Activated CD8-positive, alpha-beta T cell treated with anti-CD3 and anti-CD28 coated beads, Interleukin-2, amount 10 ng/mL, durations not matched to agents 7 days and 5 days (primary cell): ENCODE results near the gene XIST. TPM values are rescaled to one million over a fixed set of nuclear protein-coding genes. Genes with fewer than 3 reads are reported as not detected.
A peak's percentile ranks its signal among the peaks of the same experiment; 100 is the strongest.
"Not testable (repeated sequence)": the region's sequence is repeated elsewhere in the genome, so short reads cannot be mapped to it uniquely, and the experiment has no call there.

ENCODE experiments used
- ATAC-seq: fragments of 150-1000 bp; cut with Tn5 transposase; one replicate; pipeline ENCODE4 v1.10.0; 2021; ENCODE audit warnings: moderate library complexity
- CTCF ChIA-PET: fragments of 350-600 bp; sonication (Branson Sonifier 250); formaldehyde crosslinking; loops from one replicate; lab custom pipeline; 2021; ENCODE audit warnings: antibody characterized with exemption; lab: Charles Lee
- POLR2A ChIA-PET: fragments of 350-600 bp; sonication (Branson Sonifier 250); formaldehyde crosslinking; loops from one replicate; lab custom pipeline; 2021; ENCODE audit warnings: antibody characterized with exemption; lab: Charles Lee
- DNase-seq: peaks from one replicate; pipeline ENCODE4 v3.0.0-alpha.2; 2020
- H3K27ac Mint-ChIP-seq: one replicate; pipeline ENCODE4 v1.8.0; 2021; ENCODE audit warnings: mild to moderate bottlenecking, mixed read lengths
- H3K27me3 Mint-ChIP-seq: one replicate; pipeline ENCODE4 v1.8.0; 2021; ENCODE audit warnings: low read depth, mixed read lengths
- H3K36me3 Mint-ChIP-seq: one replicate; pipeline ENCODE4 v1.8.0; 2021; ENCODE audit warnings: low read depth, mixed read lengths
- H3K4me1 Mint-ChIP-seq: one replicate; pipeline ENCODE4 v1.8.0; 2021; ENCODE audit warnings: low read depth, mixed read lengths
- H3K4me3 Mint-ChIP-seq: one replicate; pipeline ENCODE4 v1.8.0; 2021; ENCODE audit warnings: mild to moderate bottlenecking, mixed read lengths
- H3K9me3 Mint-ChIP-seq: one replicate; pipeline ENCODE4 v1.8.0; 2022; ENCODE audit warnings: mixed read lengths; ENCODE audit not compliant: insufficient read depth
- total RNA-seq, 2 experiments: library from RNA; stranded (reverse); gene quantifications; one replicate each; pipeline ENCODE4 v1.2.3, GENCODE V29; 2021

Gene XIST
- not detected for total RNA-seq

DNA sequence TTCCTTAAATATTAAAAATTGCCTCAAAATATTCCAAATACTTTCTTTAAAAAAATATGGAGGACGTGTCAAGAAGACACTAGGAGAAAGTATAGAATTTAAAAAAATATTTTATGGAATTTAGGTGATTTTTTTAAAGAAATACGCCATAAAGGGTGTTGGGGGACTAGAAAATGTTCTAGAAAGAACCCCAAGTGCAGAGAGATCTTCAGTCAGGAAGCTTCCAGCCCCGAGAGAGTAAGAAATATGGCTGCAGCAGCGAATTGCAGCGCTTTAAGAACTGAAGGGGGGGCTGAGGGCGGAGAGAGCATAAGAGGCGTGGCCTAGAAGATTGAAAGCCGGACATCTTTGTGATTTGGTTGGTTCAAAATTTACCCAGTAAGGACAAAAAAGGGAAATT, at the start of gene XIST:
XIST (minus strand) TSS at position 248 of the 400 bp plus-strand sequence.
- H3K4me3 Mint-ChIP-seq: no peak within 1 kb of the TSS
- H3K36me3 Mint-ChIP-seq: no peaks in the 10 kb centered on the region
- H3K27ac Mint-ChIP-seq: no peak within 1 kb of the TSS
- no peaks in the 10 kb centered on the region for H3K27me3 Mint-ChIP-seq
- ChIA-PET CTCF (interaction anchor here (3.3 kb wide), 1 partner anchor 163 kb away, joined by 17 read pairs; no protein-coding TSS in a partner anchor), POLR2A (no interaction called here)
- no peaks in the 10 kb centered on the region for H3K4me1 Mint-ChIP-seq
- H3K9me3 Mint-ChIP-seq: no peaks in the 10 kb centered on the region
- ATAC-seq (no peak), DNase-seq (no peak)

DNA sequence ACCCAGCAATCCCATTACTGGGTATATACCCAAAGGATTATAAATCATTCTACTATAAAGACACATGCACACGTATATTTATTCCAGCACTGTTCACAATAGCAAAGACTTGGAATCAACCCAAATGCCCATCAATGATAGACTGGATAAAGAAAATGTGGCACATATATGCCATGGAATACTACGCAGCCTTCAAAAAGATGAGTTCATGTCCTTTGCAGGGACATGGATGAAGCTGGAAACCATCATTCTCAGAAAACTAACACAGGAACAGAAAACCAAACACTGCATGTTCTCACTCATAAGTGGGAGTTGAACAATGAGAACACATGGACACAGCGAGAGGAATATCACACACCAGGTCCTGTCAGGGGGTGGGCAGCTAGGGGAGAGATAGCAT, 45.8 kb upstream of the XIST start:
- POLR2A ChIA-PET, CTCF ChIA-PET, DNase-seq: not testable (repeated sequence)

DNA sequence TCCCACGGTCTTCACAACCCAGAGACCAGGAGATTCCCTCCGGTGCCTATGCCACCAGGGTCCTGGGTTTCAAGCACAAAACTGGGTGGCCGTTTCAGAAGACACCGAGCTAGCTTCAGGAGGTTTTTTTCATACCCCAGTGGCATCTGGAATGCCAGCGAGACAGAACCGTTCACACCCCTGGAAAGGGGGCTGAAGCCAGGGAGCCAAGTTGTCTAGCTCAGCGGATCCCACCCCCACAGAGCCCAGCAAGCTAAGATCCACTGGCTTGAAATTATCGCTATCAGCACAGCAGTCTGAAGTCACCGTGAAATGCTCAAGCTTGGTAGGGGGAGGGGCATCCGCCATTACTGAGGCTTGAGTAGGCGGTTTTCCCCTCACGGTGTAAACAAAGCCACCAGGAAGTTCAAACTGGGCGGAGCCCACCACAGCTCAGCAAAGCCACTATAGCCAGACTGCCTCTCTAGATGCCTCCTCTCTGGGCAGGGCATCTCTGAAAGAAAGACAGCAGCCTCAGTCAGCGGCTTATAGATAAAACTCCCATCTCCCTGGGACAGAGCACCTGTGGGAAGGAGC, 40.1 kb upstream of the XIST start:
- H3K36me3 Mint-ChIP-seq, H3K27ac Mint-ChIP-seq, ATAC-seq, CTCF ChIA-PET, POLR2A ChIA-PET, H3K9me3 Mint-ChIP-seq, H3K27me3 Mint-ChIP-seq, H3K4me1 Mint-ChIP-seq, H3K4me3 Mint-ChIP-seq: not testable (repeated sequence)
- DNase-seq: peak; percentile 19

More for the DNA sequence above, 45.8 kb upstream of the XIST start:
- not testable (repeated sequence) for H3K9me3 Mint-ChIP-seq, H3K4me3 Mint-ChIP-seq, H3K27me3 Mint-ChIP-seq, ATAC-seq, H3K27ac Mint-ChIP-seq, H3K4me1 Mint-ChIP-seq, H3K36me3 Mint-ChIP-seq

DNA sequence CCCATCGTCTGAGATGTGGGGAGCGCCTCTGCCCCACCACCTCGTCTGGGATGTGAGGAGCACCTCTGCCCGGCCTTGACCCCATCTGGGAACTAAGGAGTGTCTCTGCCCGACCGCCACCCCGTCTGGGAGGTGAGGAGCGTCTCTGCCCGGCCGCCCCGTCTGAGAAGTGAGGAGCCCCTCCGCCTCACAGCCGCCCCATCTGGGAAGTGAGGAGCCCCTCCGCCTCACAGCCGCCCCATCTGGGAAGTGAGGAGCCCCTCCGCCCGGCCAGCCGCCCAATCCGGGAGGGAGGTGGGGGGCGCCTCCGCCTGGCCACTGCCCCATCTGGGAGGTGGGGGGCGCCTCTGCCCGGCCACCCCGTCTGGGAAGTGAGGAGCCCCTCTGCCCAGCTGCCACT, 29.7 kb upstream of the XIST start:
- H3K4me1 Mint-ChIP-seq, ATAC-seq, H3K36me3 Mint-ChIP-seq, H3K4me3 Mint-ChIP-seq, H3K9me3 Mint-ChIP-seq, H3K27me3 Mint-ChIP-seq, DNase-seq, POLR2A ChIA-PET, H3K27ac Mint-ChIP-seq, CTCF ChIA-PET: not testable (repeated sequence)

DNA sequence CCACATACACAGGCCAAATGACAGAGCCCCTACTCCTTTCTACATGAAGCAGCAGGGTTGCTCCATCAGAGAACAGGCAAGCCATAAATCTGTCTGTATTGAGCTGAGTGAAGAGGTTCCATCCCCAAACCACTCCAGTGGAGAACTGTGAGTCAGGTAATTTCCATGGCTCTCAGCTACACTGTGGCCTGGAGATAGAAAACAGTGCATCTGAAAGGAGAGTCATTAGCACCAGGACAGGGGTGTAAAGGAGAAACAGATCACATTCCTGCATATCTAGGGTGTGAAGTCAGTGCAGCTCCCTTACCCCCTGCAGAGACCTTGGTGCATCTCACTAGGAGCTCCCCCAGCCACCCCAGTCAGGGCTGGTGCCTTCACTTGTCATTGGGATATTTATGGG, 25.2 kb upstream of the XIST start:
- Mint-ChIP-seq H3K4me1 (no peaks in the 10 kb centered on the region), H3K9me3 (no peaks in the 10 kb centered on the region), H3K27ac (no peak overlapping the region), H3K27me3 (no peaks in the 10 kb centered on the region), H3K36me3 (no peaks in the 10 kb centered on the region), H3K4me3 (no peak overlapping the region)
- CTCF ChIA-PET: no interaction called here
- ATAC-seq (no peak), DNase-seq (no peak)
- POLR2A ChIA-PET: interaction anchor here (0.6 kb wide), 1 partner anchor 564 kb away, joined by 3 read pairs; no protein-coding TSS in a partner anchor

DNA sequence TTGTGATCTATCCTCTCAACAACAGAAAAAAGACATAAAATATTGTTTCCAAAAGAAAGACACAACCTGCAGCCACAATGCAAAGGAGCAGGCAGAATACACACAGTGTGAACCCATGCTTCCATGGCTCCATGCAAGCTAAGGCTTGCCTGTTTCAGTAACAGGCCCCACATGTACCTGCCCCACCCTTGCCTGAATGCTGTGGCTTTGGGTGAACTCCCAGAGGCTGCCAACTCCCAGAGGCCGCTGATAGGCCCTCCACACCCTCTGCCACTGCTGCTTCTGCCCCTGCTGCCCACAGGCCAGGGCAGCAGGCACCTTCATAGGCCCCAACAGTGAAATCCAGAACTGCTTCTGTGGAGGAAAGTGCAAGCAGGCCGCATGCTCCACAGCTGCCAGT, 24.4 kb upstream of the XIST start:
- no peaks in the 10 kb centered on the region for H3K27me3 Mint-ChIP-seq
- H3K4me1 Mint-ChIP-seq: peaks cover 2% of the 10 kb centered on the region
- H3K4me3 Mint-ChIP-seq: no peak overlapping the region
- ATAC-seq: no peak
- CTCF ChIA-PET: no interaction called here
- POLR2A ChIA-PET: no interaction called here
- H3K9me3 Mint-ChIP-seq: no peaks in the 10 kb centered on the region
- H3K36me3 Mint-ChIP-seq: no peaks in the 10 kb centered on the region
- DNase-seq: no peak
- H3K27ac Mint-ChIP-seq: no peak overlapping the region

DNA sequence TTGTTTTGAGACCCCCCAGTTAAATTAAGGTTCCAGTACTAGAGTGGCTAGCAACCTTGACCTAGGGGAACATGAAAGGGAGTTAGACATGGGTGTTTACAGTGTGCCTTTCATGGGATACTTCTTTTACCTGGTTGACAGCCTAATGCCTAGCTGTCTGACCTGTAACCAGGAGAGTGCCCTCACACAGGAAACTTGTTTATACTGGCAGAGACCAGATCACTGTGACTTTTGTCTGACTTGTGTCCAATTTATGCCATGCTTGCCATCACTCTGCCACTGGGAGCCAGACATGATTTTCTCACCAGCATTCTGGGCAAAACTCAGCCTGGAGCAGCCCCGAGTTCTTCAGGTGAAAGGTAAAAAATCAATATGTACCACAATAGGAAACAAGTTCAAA, 16.4 kb upstream of the XIST start:
- H3K4me3 Mint-ChIP-seq: no peak overlapping the region
- H3K9me3 Mint-ChIP-seq: no peaks in the 10 kb centered on the region
- H3K27ac Mint-ChIP-seq: no peak overlapping the region
- H3K36me3 Mint-ChIP-seq: no peaks in the 10 kb centered on the region
- peaks cover 6% of the 10 kb centered on the region for H3K4me1 Mint-ChIP-seq
- no peaks in the 10 kb centered on the region for H3K27me3 Mint-ChIP-seq
- ChIA-PET CTCF (no interaction called here), POLR2A (no interaction called here)
- ATAC-seq: no peak
- no peak for DNase-seq

DNA sequence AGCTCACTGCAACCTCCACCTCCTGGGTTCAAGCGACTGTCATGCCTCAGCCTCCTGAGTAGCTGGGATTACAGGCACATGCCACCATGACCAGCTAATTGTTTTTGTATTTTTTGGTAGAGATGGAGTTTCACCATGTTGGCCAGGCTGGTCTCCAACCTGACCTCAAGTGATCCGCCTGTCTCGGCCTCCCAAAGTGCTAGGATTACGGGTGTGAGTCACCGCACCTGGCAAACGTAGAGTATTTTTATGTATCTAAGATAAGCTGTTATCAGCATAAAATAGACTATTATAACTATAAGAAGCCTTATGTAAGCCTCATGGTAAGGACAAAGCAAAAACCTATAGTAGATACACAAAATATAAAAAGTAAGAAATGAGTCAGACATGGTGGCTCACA, 14.6 kb upstream of the XIST start:
- no peak overlapping the region for H3K27ac Mint-ChIP-seq
- no peak overlapping the region for H3K4me3 Mint-ChIP-seq
- H3K36me3 Mint-ChIP-seq: no peaks in the 10 kb centered on the region
- H3K27me3 Mint-ChIP-seq: no peaks in the 10 kb centered on the region
- ChIA-PET POLR2A (no interaction called here), CTCF (no interaction called here)
- peaks cover 6% of the 10 kb centered on the region for H3K4me1 Mint-ChIP-seq
- H3K9me3 Mint-ChIP-seq: no peaks in the 10 kb centered on the region
- ATAC-seq (no peak), DNase-seq (no peak)

DNA sequence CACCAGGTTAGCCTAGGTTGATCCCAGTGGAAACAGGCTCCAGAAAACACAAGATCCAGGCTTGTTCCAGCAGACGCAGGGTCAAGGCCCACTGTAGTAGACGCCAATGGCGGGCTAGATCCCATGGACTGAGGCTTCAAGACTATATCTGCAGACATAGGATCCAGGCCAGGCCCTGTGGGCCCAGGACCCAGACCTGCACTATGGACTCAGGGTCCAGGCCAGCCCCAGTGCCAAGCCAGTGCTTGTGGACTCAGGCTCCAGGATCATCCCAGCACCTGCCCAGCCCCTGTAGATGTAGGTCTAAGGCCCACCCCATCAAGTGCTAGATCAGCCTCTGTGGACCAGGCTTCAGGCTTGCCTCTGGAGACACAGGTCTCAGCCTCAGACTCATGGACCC, 11.3 kb upstream of the XIST start:
- Mint-ChIP-seq H3K4me1 (no peaks in the 10 kb centered on the region), H3K27ac (no peak overlapping the region)
- POLR2A ChIA-PET: no interaction called here

DNA sequence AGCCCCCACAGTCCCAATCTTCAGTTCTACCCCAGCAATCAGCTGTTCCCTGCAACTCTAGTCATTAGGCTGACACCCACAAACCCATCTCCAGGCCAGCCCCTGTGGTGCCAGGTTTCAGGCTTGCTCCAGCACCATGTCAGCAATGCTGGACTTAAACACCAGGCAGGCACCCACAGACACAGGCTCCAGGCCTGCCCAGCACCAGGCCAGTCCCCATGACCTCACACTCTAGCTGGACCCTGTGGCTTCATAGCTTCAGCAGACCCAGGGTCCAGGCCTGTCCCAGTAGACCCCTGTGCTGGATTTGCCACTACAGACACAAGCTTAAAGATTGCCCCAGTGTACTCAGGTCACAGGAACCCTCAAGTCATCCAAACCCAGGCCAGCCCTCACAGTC, 10.8 kb upstream of the XIST start:
- Mint-ChIP-seq H3K4me3 (no peak overlapping the region), H3K4me1 (no peaks in the 10 kb centered on the region), H3K27ac (no peak overlapping the region), H3K9me3 (peaks cover 4% of the 10 kb centered on the region), H3K36me3 (no peaks in the 10 kb centered on the region), H3K27me3 (no peaks in the 10 kb centered on the region)
- DNase-seq: no peak
- ChIA-PET CTCF (no interaction called here), POLR2A (no interaction called here)
- ATAC-seq: no peak

More for the DNA sequence above, 11.3 kb upstream of the XIST start:
- CTCF ChIA-PET: no interaction called here
- no peak for DNase-seq
- H3K9me3 Mint-ChIP-seq: peaks cover 4% of the 10 kb centered on the region
- no peaks in the 10 kb centered on the region for H3K27me3 Mint-ChIP-seq
- no peaks in the 10 kb centered on the region for H3K36me3 Mint-ChIP-seq
- no peak for ATAC-seq
- H3K4me3 Mint-ChIP-seq: no peak overlapping the region

DNA sequence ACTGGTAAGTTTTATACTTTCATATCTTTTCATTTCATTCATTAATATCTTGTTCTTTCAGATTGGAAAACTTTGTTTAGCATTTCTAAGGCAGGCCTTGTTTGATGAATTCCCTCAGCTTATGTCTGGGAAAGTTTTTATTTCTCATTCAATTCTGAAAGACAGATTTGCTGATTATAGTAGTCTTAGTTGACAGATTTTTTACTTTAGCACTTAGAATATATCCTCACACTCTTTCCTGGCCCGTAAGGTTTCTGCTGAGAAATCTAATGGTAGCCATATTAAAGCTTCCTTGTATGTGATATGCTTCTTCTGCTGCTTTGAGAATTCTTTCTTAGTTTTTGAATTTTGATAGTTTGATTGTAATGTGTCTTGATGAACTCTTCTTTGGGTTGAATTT, 7.1 kb upstream of the XIST start:
- DNase-seq: no peak
- Mint-ChIP-seq H3K27ac (no peak overlapping the region), H3K9me3 (peaks cover 4% of the 10 kb centered on the region), H3K27me3 (no peaks in the 10 kb centered on the region), H3K4me1 (no peaks in the 10 kb centered on the region), H3K4me3 (no peak overlapping the region), H3K36me3 (no peaks in the 10 kb centered on the region)
- ChIA-PET CTCF (interaction anchor here (1.0 kb wide), 1 partner anchor 156 kb away, joined by 4 read pairs; no protein-coding TSS in a partner anchor), POLR2A (no interaction called here)
- ATAC-seq: no peak

DNA sequence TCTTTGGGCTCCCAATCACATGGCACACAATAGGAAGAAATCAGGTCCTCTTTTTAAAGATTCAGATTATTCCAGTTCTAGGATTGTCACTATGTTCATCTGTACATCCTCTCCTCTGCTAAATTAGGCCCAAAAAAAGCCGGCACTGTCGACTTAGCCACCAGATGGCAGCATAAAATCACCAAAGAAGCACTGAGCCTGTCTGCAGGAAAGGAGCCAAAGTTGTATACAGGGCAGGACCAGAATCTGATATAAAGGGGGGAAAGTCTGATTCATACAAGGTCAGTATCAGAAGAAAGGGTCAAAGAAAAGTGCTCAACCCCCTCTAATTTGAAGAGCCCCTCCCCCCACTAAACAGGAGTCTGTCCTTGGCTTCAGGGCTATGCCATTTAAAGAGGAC, 3.0 kb upstream of the XIST start:
- Mint-ChIP-seq H3K27me3 (no peaks in the 10 kb centered on the region), H3K9me3 (peaks cover 4% of the 10 kb centered on the region), H3K4me1 (no peaks in the 10 kb centered on the region), H3K4me3 (no peak overlapping the region), H3K36me3 (no peaks in the 10 kb centered on the region), H3K27ac (no peak overlapping the region)
- ChIA-PET CTCF (interaction anchor here (0.8 to 3.3 kb wide), 7 partner anchors 18 to 278 kb away, joined by 3 to 17 read pairs (median 3); no protein-coding TSS in a partner anchor), POLR2A (no interaction called here)
- ATAC-seq (no peak), DNase-seq (peak; percentile 66)

DNA sequence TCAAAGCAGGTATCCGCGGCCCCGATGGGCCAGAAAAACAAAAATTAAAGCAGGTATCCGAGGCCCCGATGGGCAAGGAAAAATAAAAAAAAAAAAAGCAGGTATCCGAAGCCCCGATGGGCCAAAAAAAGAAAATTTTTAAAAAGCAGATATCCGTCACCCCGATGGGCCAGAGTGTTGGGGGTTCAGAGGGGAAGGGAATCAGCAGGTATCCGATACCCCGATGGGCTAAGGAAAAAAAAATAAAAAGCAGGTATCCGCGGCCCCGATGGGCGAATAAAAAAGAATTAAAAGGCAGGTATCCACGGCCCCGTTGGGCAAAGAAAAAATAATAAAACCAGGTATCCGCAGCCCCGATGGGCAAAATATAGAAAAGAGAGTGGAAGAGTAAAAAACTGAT, 492 bp downstream of the XIST start:
- H3K36me3 Mint-ChIP-seq: no peaks in the 10 kb centered on the region
- no peak overlapping the region for H3K4me3 Mint-ChIP-seq
- no peaks in the 10 kb centered on the region for H3K9me3 Mint-ChIP-seq
- ChIA-PET POLR2A (no interaction called here), CTCF (no interaction called here)
- DNase-seq (no peak), ATAC-seq (no peak)
- no peaks in the 10 kb centered on the region for H3K27me3 Mint-ChIP-seq
- no peaks in the 10 kb centered on the region for H3K4me1 Mint-ChIP-seq
- no peak overlapping the region for H3K27ac Mint-ChIP-seq
